Measurements from ENCODE around the gene ADGRV1.

GRCh38 chr5:90956511-90957097 lies 398.0 kb downstream of the ADGRV1 start:
- TF ChIP-seq FOXM1 (IDR thresholded peaks at IDR 0.05; ENCODE audit: borderline replicate concordance), result no peak
- TF ChIP-seq L3MBTL2 (conservative IDR thresholded peaks at IDR 0.05), result no peak
- TF ChIP-seq BHLHE40 (IDR thresholded peaks at IDR 0.05; ENCODE audit: borderline replicate concordance), result no peak
- TF ChIP-seq FOXA1 (IDR thresholded peaks at IDR 0.05), result no peak
- TF ChIP-seq SUZ12 (IDR thresholded peaks at IDR 0.05), result no peak
- no peak for TF ChIP-seq FOXK2 (IDR thresholded peaks at IDR 0.05)
- TF ChIP-seq LEF1 (IDR thresholded peaks at IDR 0.05; ENCODE audit: borderline replicate concordance), result no peak
- no peak for TF ChIP-seq ZNF384 (IDR thresholded peaks at IDR 0.05)
- TF ChIP-seq PKNOX1 (IDR thresholded peaks at IDR 0.05), result no peak
- TF ChIP-seq SP1 (IDR thresholded peaks at IDR 0.05), result no peak
- no peak for TF ChIP-seq NFRKB (IDR thresholded peaks at IDR 0.05)
- no peak for TF ChIP-seq CTBP1 (IDR thresholded peaks at IDR 0.05; ENCODE audit: borderline replicate concordance)
- TF ChIP-seq ELF4 (IDR thresholded peaks at IDR 0.05), result no peak
- TF ChIP-seq HDGF (IDR thresholded peaks at IDR 0.05; ENCODE audit: borderline replicate concordance), result no peak
